Epidermal melanocyte (primary cell): ENCODE data around the gene SPECC1L.
A peak's percentile ranks its signal among the peaks of the same experiment; 100 is the strongest.

Source experiments
- DNase-seq: peaks from one replicate; pipeline ENCODE4 v3.0.0; 2011; ENCODE audit warnings: low spot score; ENCODE audit not compliant: insufficient read length

The SPECC1L gene

GRCh38 chr22:24440718-24441405 is 170.2 kb downstream of the SPECC1L start:
- no peak for DNase-seq

GRCh38 chr22:24441406-24442351 is 171.0 kb downstream of the SPECC1L start:
- DNase-seq = no peak

GRCh38 chr22:24442352-24442744 is 171.7 kb downstream of the SPECC1L start:
- DNase-seq = peak; percentile 1

GRCh38 chr22:24443668-24444067 is 173.0 kb downstream of the SPECC1L start:
- DNase-seq = peak; percentile 16

DNA sequence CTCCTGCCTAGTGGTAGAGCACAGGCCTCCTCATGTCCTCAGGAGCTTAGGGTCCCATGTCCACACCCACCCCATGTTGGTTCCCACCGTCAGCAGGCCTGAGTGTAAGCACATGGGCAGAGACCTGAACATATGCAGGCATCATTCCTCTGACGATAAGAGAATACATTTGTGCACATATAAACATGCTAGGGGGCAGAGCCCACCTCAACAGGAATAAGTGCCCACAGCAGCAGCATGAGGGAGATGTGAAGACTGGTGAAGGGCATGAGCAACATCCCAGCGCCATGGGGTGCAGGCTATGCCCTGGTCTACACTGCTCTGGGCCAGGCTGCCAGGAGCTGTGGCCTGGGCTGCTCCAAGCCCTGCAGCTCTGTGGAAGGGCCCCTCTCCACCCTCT is 173.6 kb downstream of the SPECC1L start:
- peak; percentile 14 for DNase-seq

GRCh38 chr22:24444729-24445466 is 174.3 kb downstream of the SPECC1L start:
- peak; percentile 13 for DNase-seq

DNA sequence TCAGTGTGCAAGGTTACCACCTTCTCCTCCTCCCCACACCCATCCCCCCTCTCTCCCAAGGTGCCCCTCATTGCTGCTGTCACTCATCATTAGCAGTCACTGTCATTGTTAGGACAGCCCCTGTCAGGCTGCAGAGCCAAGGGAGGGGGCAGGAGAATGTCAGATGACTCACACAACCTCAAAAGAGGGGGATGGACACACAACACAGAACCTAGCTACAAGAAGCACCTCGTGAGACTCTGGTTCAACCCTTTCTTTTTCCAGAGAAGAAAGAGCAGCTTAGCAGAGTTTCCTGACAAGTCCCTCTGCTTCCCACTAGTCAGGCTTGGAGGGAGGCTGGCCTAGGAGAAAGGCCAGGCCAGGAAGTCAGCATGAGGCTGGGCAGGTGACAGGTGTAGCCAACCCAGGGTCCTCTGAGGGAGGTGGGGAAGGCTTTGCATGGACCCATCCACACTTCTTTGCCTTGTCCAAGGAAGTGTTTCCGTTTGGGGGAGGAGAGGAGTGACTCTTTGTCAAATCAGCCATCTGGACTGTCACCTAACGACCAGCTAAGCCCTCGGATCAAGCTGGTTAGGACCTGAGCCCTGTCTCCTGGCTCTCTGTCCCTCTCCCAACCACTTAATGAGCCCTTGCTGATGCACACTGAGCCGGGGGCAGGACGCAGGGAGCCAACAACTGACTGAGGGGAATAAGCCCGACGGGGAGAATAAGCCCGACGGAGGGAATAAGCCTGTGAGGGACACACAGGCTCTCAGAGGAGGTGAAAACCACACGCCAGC is 175.0 kb downstream of the SPECC1L start:
- DNase-seq = peak; percentile 12

DNA sequence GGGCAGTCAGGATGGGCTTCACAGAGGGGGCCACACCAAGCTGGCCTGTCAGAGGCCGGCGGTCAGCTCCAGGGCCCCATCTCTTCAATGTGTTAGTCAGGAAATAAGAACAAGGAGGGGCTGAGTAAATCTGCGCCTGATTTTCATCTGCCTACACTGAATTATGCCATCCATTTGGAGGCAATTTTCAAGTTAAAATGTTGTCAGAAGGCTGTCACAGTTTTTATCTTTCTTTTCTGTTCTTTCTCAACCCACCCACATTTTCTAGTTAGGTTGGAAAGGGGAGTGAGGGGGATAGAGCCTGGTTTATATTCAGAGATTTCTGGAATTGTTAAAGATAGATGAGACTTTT is 175.6 kb downstream of the SPECC1L start:
- DNase-seq = no peak

GRCh38 chr22:24450610-24451009 is 180.0 kb downstream of the SPECC1L start:
- DNase-seq = no peak

GRCh38 chr22:24451162-24451561 is 180.5 kb downstream of the SPECC1L start:
- no peak for DNase-seq

DNA sequence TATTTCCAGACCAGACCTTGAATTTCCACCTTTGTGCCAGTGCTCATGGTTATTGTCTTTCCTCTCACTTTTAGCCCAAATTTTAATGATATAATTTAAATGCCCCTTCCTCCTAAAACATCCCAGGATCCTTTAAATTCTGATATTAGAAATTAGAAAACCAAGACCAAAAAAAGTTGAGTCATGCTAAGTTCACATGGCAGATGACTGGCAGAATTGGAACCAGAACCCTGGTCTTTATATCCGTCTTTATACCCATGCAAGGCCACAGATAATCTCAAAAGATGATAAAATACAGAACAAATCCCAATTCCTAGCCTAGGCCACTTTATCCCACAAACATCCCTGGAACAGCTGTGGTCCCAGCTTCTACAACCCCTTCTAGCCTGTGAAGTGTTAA is 183.2 kb downstream of the SPECC1L start:
- DNase-seq = no peak

- DNase-seq = no peak
These were observed 184.4 kb downstream of the SPECC1L start for GRCh38 chr22:24455039-24455438.

DNA sequence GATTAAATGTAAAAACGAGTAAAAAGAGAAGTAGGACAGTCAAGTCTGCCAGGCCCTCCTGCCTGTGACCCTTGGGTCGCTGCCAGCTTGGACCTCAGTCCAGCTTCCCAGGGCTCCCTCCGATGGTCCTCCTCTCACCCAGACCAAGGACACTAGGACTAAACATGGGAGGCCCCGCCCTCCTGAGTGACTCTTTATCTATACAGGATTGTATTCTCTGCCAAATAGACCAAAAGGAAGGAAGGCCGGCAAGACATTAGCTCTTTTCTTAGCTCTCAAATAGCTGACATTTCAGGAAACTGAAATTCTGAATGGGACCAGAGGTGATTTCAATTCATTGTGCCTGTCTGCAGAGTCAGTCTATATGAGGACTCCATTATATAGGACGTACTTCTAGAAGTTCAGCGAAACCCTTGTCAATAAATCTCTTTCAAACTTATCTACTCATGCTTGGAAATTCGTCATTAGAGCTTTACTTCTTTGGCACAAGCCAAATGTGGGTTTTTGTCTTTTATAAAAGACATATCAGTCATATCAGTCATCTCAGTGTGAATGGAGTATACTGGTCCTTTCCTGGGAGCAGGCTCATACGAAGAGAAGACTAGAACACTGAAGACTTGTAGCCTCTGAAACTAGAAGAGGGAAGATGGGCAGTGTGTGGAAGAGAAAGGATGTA is 185.3 kb downstream of the SPECC1L start:
- DNase-seq = no peak

DNA sequence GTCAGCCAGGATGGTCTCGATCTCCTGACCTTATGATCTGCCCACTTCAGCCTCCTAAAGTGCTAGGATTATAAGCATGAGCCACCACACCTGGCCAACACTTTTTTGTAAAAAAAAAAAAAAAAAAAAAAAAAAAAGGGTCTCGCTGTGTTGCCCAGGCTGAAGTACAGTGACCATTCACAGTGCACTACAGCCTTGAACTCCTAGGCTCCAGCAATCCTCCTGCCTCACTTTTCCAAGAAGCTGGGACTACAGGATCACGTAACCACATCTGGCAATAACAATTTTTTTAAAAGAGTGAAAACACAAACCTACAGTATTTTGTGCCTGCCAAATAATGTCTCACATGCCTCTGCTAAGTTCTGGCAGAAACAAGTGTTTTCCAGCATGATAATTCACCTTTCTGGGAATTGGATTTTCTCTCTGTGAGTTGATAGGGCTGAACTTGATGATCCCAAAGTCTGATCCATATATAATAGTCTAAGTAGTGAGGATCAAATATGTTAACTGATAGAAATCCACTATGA is 187.3 kb downstream of the SPECC1L start:
- DNase-seq = no peak

DNA sequence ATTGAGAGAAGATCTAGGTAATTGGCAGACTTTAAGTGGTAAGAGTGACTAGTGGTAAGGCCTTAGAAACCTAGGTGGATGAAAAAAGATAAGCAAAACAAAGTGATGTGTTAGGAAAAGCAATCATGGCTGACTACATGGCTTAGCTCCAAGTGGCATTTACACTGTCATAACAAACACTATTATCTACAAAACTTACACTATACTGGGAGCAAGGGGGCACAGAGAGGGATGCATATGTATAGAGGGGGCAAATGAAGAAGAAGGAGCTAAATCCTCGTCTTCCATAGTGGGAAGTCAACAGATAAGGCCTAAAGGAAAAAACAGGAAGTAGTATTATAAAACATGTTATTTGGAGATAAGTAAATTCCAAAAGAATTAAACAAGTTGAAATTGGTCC is 189.3 kb downstream of the SPECC1L start:
- DNase-seq = no peak

GRCh38 chr22:24460418-24461089 is 189.9 kb downstream of the SPECC1L start:
- no peak for DNase-seq

DNA sequence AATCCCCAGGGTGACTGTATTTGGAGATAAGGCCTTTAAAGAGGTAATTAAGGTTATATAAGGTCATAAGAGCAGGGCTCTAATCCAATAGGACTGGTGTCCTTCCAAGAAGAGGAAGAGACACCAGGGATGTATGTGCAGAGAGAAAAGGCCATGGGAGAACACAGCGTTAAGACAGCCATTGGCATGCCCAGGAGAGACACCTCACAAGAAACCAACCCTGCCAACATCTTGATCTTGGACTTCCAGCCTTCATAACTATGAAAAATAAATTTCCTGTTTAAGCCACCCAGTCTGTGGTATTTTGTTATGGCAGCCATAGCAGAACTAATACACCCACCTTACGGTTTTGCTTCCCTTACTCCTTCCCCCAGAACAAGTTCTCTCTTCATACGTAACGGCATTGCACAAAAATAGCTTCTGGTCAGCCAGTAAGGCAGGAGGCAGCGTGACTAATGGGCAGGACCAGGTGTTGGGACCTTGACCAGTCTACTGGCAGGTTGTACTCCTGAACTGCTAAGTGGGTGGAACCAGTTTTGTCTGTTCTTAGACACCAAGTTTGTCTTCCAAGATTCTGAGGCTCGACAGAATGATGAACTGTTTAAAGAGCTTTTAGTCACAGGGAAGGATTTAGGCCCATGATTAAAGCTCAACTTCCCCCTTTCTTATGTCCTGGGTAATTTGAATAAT is 192.6 kb downstream of the SPECC1L start:
- no peak for DNase-seq

DNA sequence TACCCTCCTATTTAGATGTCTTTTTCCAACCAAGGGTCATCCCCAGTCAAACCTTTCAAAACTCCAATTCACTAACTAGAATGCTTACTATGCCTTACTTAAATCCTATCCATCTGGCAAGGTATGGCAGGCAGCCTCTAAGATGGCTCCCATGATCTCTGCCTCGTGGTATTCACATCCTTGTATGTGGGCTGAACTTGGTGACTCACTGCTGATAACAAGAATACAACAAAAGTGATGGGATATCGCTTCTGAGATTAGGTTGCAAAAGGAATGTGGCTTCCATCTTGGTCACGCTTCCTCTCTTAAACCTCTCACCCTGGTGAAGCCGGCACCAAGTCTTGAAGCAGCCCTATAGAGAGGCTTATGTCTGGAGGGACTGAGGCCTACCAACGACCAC is 194.9 kb downstream of the SPECC1L start:
- no peak for DNase-seq

GRCh38 chr22:24465975-24466374 is 195.3 kb downstream of the SPECC1L start:
- no peak for DNase-seq
